GM21381 (cell line): Measurements from ENCODE around the gene ASTN2.

ENCODE experiments used
- ATAC-seq: cut with Tn5 transposase; IDR thresholded peaks from one replicate; pipeline ENCODE4 v1.9.1; 2021; ENCODE audit warnings: mild to moderate bottlenecking, moderate library complexity; ENCODE audit not compliant: unreplicated experiment

The ASTN2 gene

DNA sequence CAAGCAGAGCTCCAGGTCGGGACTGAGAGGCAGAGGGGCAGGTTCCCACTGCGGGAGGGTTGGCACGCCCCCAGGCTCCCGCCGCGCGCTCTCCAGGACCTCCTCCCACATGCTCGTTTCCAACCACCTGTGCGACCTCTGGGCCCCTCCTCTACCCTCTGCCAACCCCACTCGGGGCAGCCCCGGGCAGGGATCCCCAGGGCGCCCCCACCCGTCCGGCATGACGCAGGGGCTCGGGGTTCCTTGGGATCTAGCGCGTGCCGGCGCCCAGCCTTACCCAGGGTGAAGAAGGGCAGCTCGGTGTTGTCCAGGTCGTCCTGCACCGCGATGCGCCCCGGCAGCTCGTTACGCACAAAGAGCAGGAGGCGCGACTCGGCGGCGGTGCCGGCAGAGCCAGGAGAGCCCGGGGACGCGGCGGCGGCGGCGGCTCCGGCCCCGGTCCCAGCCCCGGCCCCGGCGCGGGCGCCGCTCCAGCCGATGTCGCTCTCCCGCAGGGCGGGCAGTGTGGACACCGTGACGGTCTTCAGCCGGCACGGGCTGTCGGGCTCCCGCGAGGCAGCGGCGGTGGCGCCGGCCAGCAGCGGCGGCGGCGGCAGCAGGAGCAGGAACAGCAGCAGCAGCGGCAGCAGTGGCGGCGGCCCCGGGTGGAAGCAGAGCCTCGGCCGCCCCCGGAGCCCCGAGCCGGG, 494 bp downstream of the ASTN2 start:
- no peak for ATAC-seq

DNA sequence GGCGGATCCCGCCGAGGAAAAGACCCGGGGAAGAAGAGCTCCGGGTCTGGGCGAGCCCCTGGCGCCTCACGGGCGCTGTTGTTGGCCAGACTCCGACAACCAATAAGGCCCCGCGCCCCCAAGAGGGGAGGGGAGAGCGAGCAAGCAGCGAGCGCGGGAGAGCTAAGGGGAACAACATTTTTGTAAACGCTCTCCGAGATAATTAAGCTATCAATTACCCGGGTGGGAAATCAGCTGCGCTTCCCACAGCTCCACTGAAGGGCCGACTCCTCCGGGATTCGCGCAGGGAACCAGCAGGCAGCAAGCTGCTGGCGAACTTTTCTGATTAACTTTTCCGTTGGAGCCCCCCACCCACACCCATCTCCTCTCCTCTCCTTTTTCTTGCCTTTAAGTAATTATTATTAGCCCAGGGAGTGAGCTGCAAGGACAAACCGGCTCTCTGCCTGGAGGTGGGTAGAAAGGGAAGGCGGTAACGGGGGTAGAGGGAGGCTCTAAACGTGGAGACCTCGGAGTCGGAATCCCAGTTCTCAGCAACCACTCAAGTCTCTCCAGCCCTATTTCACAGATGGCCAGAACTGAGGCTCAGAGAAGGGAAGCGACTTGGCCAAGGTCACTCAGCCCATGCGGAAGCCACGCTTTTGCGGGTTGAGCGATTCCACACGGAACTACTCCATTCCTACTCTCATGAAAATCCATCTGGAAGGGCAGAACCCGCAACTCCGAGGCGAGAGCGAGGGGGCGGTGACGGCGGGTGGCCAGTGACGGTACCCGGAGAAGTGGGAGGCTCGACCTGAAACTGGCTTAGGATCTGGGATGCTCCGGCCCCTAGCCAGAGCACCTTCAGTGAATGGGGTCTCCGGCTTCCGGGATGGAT, 1.3 kb downstream of the ASTN2 start:
- ATAC-seq = no peak

DNA sequence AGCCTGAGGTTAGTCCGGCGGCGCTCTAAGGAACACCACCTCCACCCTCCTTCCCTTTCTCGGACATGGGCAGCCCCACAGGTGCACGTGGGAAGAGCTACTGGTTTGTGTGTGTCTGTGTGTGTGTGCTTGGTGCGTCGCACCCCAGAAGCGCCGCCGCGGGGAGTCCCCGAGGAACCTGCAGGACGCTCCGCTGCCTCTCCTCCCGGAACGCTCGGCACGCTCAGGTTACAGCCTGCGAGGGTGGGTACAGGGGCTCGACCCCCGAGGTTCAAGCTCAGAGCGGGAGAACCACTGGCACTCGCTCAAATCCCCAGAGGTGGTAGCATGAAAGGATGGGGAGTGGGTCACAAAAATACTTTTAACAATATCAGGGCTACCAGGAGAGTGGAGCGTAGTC, 2.0 kb downstream of the ASTN2 start:
- ATAC-seq = no peak

DNA sequence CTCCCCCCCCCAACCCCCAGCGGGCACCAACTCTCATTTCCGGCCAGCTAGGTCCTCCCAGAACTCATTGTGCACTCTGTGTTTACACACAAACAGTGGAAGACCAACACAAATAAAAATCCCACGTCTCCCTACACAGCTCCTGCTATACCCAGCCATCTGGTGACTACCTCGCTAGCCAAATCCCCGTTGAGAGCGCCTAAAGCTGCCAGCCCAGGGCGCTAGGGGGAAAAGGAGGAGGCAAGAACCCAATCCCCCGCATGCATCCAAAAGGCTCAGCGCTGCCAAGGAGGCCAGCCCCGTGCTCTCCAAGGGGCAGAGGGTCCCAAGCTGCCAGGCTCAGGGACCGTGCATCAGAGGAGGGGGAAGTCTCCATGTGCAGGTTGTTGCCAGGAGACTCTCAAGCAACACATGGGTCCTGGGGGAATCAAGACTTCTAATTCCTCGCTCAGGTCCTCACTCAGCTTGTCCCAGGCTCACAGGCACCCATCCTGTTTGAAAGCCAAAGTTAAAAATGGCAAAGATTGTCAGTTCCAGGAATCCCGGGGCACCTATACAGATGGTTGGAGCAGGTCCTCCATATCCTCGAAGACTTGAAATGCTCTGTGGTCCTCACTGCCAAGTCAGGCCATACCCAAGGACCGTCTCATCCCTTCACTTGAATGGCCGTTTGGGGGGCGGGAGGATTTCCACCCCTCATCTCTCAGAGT, 2.7 kb downstream of the ASTN2 start:
- ATAC-seq = no peak

- ATAC-seq = no peak
These were observed 3.3 kb downstream of the ASTN2 start for GRCh38 chr9:117411547-117411946.

DNA sequence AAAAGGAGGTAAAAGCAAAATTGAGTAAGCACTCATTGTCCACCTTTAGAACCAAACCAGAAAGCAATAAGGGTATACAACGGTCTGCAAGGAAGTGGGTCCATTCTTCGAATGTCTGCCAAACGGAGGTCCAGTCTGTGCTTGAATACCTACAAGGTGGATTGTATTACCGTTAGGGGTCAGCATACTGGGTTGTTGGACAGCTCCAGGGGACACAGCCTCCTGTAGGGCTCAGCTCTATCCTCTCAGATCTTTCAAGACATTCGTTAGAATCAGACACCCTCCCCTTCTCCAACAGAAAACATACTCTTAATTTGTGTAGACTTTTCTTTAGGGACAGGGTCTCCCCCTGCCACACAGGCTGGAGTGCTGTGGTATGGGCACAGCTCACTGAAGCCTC, 5.5 kb downstream of the ASTN2 start:
- no peak for ATAC-seq

- ATAC-seq = no peak
These were observed 7.3 kb downstream of the ASTN2 start for GRCh38 chr9:117407436-117408022.

DNA sequence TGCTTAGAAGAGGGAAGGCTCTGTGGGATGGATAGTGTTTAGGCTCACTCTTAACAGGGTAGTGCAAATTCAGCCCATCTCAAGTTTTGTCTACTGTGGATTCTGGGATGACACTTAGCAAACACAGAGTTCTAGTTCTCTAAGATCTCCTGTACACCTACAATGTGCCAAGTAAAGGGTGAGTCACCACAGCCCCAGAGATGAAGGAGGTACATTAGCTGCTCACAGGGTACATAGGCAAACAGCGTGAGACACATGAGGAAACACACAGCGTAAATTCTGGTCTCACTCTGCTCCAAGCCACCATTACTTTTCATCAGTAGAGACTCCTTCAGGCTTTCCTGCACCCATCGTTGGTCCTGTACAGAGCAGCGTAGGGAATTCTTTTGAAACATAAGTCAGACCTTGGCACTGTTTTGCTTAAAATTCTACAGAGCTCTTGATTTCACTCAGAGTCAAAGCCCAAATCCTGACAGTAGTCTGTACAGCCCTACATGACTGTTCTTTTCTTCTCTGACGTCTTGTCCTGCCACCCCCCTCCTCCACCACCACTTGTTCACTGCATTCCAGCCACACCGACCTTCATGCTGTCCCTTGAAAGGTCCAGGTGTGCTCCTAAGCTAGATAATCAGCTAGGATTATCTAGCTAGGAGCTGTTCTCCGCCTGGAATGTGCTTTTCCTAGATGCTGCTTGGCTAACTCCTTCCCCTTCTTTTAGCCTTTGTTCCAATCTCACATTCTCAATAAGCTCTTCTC, 8.7 kb downstream of the ASTN2 start:
- ATAC-seq = no peak

- no peak for ATAC-seq
These were observed 11.0 kb downstream of the ASTN2 start for GRCh38 chr9:117403848-117404247.

DNA sequence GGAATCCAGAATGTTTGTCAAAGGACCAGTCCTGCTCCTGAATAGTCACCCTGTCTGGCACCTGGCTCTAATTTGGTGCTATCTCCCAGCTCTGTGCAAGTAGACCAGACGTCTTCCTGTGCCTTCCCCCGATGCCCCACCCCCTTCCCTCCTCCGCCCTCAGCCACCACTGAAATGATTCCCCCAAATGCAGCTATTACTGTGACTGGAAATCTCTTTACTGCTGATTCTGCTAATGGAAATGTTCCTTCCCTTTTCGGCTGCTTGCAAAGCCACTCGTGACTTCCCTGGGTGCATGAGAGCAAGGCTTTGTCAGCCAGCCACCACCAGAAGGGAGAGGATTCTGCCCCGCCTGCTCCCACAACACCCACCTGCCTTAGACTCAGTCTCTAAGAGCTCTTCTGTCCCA, 11.4 kb downstream of the ASTN2 start:
- ATAC-seq = no peak

DNA sequence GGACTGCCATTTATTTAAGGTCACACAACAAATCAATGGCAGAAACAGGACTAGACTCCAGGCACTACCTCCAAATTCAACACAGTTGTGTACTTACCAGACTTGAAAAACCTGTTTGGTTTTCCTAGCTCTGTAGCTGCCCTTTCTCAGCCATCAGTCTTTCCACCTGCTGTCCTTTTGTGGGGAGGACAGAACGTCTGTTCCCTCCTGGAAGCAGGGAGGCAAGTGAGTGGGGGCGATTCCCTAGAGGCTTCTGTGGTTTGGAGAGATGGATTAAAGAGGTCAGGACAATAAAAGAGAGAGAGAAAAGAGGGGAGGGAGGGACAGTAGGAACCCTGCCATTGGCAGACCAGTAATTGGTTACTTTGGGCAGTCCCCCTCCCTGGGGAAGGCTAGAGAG, 14.7 kb downstream of the ASTN2 start:
- no peak for ATAC-seq

DNA sequence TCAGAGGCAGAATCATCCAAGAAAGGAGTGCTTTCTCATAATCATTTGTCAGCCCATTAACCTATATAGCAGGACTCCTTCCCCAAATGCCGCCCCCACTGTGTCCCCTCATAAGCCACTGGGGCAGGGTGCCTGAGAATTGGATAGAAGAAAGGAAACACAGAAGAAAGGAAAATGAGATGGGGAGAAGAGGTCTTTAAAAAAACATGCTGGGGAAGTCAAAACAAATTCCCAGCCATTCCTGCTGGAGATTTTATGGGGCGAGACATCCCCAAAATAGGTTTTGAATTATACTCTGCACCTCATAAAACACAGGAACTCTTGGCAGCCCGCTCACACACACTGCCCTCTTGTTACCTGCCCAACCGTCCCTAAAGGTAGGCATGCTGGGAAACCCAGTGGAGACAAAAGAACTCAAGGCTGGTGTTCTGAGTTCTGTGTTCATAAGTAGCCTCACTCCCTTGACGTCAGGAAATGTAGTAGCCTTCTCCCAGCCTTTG, 19.7 kb downstream of the ASTN2 start:
- no peak for ATAC-seq

DNA sequence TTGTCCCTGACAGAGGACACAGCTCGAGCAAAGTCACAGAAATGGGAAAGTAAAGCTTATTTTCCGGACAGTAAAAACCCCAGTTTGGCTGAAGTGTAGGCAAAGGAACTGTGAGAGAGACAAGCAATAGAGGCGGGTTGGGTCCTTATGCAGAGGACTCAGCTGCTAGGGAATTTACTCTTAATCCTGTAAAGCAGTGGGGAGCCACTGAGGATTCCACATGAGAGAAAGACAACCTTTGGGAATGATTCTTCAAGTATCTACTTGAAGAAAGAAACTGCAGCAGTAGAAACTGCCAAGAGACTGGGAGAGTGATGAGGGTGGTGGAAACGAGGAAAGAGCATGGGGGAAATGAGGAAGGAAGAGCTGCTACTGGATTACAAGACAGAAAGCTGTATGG, 20.2 kb downstream of the ASTN2 start:
- ATAC-seq = no peak

- ATAC-seq = no peak
These were observed 21.9 kb downstream of the ASTN2 start for GRCh38 chr9:117392992-117393391.

DNA sequence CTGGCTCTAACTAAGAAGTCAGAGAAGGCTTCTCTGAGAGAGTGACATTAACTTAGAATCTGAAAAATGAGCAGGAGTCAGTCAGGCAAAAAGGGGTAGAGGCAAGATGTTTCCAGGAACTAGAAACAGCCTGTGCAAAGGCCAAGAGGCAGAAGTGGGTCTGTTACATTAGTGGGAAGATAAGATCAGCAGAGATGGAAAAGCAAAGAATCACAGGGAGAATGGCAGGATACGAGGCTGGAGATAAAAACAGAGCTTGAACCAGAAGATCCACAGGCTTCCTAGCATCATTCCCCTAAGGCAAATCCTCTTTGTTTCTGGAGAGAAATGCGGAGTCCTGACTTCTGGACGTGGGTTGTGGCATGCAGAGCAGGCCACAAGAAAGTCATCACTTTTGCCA, 27.4 kb downstream of the ASTN2 start:
- ATAC-seq = no peak

GRCh38 chr9:117379341-117379740, 35.5 kb downstream of the ASTN2 start:
- no peak for ATAC-seq

GRCh38 chr9:117377046-117377445, 37.8 kb downstream of the ASTN2 start:
- no peak for ATAC-seq

DNA sequence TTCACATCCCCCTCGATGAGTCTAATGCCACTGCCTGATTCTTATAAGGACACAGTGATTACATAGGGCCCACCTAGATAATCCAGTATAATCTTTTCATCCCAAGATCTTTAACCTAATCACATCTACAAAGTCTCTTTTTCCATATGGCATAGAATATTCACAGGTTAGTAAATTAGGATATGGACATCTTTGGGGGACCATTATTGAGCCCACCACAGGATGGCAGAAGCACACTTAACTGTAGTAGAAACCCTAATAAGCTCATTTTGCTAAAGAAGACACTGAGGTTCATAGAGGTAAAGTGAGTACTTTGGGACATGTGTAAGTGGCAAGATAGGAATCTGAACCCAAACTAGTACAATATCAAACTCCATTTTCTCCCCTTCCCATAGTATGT, 38.9 kb downstream of the ASTN2 start:
- no peak for ATAC-seq

DNA sequence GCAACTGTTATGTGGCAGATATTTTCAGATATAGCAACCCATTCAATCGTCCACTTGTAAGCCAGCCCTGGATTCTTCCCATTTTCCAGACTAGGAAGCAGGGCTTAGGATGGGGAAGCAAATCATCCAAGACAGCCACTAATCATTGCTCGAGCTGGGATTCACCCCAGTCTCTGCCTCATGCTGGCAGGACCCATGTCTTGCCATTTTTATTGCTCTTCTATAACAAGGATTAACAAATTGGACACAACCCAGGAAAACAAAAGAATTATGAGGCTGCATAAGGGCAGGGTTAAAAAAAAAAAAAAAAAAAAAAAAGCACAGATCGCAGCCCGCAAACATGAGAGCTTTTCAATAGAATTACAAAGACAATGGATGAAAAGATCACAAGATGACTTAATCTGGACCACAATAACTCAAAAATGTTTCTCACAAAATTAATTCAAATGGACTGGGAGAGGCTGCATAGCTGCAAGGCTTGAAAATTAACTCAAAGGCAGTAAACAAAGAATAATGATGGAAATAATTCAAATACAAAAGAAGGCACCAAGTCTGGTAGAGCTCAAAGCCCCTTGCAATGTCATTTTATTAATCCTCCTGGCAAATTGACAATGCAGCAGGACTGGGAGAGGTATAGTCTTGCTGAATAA, 40.7 kb downstream of the ASTN2 start:
- ATAC-seq = no peak

DNA sequence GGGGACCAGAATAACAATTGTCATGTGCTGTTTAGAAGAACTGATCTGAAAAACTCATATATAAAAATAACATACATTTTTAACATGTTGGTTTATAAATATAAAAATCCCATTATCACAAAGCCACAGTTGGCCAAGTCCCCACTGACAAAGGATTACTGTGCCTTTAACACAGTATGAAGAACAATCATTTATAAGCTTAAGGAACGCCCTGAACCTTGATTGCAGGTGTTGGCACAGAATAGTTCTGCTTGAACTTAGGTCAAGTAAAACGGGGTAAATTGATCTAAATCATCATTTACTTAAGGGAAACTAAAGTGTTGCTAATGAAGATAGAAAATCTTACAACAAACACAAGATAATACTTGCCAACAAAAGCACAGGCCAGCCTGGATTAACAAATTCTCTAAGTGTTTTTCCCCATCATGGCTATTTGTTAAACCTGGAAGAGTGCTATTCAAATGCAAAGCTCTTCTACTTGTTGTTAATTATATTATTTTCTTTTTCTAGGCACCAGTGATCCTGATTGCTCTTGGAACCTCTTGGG, 46.1 kb downstream of the ASTN2 start:
- no peak for ATAC-seq
